Erythroblast (primary cell): ENCODE data around the gene SH3GLB2.
A peak's percentile ranks its signal among the peaks of the same experiment; 100 is the strongest.
"Not testable (repeated sequence)": the region's sequence is repeated elsewhere in the genome, so short reads cannot be mapped to it uniquely, and the experiment has no call there.

Source experiments
- DNase-seq, 2 experiments: peaks; one replicate each; lab custom pipeline; 2025; lab: John Stamatoyannopoulos, UW
- GATA1 ChIP-seq: IDR thresholded peaks from 2 replicates; pipeline ENCODE4 v1.6.1; 2011; ENCODE audit warnings: low read depth, mild to moderate bottlenecking, control low read depth, low read length, moderate library complexity
- POLR2A ChIP-seq: IDR thresholded peaks from 2 replicates; pipeline ENCODE4 v1.6.1; 2011; ENCODE audit warnings: mild to moderate bottlenecking, low read length

SH3GLB2 gene

GRCh38 chr9:129007035-129007765 is 20.9 kb downstream of the SH3GLB2 start:
- peak in 1 of 2 experiments; percentile 36 for DNase-seq
- TF ChIP-seq POLR2A (no peak), GATA1 (no peak)

DNA sequence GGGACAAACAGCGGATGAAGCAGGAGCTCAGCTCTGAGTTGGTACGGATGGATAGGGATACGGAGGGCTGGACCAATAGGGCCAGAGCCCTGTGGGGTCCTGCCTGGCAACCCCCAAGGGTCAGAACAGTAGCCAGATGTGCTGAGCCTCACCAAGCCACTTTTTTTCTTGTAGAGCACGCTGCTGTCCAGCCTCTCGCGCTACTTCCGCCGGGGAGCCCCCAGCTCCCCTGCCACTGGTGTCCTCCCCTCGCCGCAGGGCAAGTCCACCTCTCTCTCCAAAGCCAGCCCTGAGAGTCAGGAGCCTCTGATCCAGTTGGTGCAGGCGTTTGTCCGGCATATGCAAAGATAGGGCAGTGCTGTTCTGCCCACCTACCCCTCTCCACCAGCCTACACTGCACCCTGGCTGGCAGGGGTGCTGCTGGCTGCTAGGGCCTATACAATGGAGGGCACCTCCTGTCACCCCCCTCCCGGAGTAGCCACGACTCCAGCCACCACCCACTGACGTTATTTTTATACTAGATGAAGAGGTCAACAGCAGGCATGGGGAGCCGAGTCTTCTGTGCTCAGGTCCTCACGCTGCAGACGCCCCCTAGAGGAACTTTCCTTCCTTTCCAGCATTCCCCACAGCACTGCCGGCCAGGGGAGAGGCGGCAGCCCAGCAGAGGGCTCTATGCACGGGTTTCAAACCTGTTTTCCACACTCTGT is 21.6 kb downstream of the SH3GLB2 start:
- peak; percentile 78 to 85 for DNase-seq
- no peak for TF ChIP-seq GATA1
- no peak for TF ChIP-seq POLR2A

- DNase-seq: no peak
- TF ChIP-seq GATA1: no peak
- peak; percentile 11 for TF ChIP-seq POLR2A
These were observed 22.7 kb downstream of the SH3GLB2 start for GRCh38 chr9:129005336-129005997.

GRCh38 chr9:129004173-129004572 is 24.0 kb downstream of the SH3GLB2 start:
- not testable (repeated sequence) for DNase-seq

GRCh38 chr9:129002992-129003391 is 25.1 kb downstream of the SH3GLB2 start:
- DNase-seq: no peak
- TF ChIP-seq POLR2A (no peak), GATA1 (no peak)

DNA sequence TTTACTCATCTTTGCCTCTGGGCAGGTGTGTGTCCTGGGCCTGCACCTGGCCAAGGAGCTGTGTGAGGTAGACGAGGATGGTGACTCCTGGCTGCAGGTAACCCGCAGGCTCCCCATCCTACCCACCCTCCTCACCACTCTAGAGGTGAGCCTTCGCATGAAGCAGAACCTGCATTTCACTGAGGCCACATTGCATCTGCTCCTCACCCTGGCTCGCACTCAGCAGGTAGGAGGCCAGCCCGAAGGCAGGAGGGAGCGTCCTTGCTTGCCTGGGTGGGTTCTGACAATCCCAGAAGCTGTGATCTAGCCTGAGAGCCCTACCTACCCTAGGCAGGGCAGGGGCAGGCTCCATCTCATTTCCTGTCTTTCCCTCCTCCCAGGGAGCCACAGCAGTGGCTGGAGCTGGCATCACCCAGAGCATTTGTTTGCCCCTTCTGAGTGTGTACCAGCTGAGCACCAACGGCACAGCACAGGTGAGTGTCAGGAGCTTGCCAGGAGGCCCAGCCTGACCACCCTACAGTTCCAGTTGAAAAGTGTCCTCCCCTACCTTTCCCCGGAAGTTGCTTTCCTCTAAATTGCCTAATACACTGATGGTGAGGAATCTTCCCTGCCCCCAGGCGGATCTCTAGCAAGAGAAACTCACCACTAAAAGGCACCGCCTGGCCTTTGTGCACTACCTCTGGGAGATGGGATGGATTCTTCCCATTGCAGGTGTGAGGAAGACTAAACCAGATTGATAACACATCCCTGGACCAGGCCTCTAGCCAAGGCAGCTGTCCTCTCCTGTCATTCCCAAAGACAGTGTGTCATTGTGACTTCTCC is 26.4 kb downstream of the SH3GLB2 start:
- TF ChIP-seq GATA1: no peak
- no peak for TF ChIP-seq POLR2A
- DNase-seq: no peak

DNA sequence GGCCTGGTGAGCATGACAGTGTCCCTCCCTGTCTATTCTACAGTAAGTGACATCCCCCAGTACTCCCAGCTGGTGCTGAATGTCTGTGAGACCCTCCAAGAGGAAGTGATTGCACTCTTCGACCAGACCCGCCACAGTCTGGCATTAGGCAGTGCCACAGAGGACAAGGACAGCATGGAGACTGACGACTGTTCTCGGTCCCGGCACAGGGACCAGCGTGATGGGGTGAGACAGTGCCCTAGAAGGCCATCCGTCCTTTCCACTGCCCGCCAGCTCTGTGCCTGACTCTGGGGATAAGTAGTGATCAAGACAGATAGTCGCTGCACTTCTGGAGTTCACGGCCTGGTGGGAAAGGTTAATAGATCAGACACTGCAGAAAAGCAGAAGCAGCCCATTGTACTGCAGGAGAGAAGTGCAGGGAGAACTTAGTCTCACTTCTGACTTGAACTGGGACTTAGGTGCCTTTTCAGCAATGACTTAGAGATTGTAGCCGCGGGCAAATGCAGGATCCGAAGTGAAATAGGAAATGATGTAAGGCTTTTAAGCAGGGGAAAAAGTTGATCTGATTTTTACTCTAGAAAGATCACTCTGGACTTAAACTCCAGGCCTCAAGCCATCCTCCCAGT is 28.4 kb downstream of the SH3GLB2 start:
- TF ChIP-seq GATA1 (no peak), POLR2A (no peak)
- no peak for DNase-seq

GRCh38 chr9:128998462-128998861 is 29.7 kb downstream of the SH3GLB2 start:
- DNase-seq: no peak
- TF ChIP-seq GATA1 (no peak), POLR2A (no peak)

DNA sequence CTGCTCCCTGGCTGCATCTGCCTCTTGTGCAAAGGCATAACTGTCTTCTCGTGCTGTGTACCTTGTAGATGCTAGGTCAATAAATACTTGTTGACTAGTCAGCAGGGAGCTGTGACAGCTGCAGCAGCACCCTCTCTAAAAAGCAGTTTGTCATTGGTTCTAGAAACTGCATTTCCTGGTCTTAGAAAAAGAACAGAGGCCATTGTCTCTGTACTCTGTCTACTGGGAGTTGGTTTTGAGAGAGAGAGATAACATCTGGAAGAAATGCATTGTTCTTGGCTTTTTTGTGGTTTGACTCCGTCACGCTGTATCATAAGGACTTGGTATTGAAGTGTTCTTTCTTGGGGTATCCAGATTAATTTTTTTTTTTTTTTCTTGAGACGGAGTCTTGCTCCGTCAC is 32.3 kb downstream of the SH3GLB2 start:
- TF ChIP-seq GATA1 (no peak), POLR2A (no peak)
- no peak for DNase-seq

DNA sequence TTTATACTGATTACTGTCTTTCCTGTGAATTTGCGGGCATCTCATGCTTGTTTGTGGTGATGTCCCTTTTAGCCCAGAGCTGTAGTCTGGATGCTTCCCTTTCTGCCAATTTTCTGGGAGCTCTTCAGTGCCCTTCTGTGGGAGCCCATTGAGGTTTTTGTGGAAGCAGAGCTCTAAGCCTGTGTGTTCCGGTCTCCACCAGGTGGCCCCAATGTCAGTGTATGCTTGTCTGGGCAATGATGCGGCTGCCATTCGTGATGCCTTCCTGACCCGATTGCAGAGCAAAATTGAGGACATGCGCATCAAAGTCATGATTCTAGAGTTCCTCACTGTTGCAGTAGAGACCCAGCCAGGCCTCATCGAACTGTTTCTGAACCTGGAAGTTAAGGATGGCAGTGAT is 35.1 kb downstream of the SH3GLB2 start:
- DNase-seq: peak; percentile 40 to 50
- TF ChIP-seq POLR2A (no peak), GATA1 (no peak)

DNA sequence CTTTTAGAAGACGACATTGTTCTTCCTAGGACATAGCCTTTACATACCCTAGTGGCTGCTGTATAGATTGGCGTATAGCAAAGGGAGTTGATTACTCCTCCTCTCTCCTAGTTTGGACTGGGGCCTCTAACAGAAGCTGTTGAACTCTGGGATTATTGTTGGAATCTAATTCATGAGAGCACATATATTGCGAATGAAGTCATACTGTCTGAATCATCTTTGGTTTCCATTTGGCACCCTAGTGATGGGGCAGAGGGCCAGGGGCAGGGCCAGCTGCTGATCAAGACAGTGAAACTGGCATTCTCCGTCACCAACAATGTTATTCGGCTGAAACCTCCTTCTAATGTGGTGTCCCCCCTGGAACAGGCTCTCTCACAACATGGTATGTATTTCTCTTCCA is 40.3 kb downstream of the SH3GLB2 start:
- no peak for TF ChIP-seq POLR2A
- TF ChIP-seq GATA1: no peak
- no peak for DNase-seq

- TF ChIP-seq POLR2A (no peak), GATA1 (no peak)
- no peak for DNase-seq
These were observed 41.5 kb downstream of the SH3GLB2 start for GRCh38 chr9:128986671-128987070.

- TF ChIP-seq GATA1: no peak
- TF ChIP-seq POLR2A: no peak
- DNase-seq: no peak
These were observed 44.6 kb downstream of the SH3GLB2 start for GRCh38 chr9:128983536-128983935.
